ENCODE measurements around the gene GBP2.

GBP2 gene

DNA sequence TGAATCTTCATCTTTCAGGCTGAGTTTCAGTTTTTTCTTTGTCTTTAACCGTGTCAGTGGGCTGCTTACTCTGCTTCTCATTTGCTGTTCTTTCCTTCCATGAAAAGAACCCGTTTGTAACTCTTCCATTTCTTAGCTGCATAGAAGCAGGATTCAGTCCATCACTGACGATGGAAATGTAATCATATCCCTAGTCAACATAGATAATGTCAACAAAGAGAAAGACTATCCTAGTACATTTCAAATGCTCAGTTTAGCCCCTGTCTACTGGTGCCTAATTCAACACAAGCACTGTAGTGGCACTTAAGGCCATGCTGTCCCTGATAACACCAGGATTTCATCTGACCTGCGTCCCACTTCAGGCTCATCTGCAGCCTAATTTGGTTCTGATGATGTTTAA lies 61.3 kb downstream of the GBP2 start:
- no peak for DNase-seq

- no peak for DNase-seq
Measured at GRCh38 chr1:89063094-89063493, 62.8 kb downstream of the GBP2 start.

GRCh38 chr1:89060091-89060490 lies 65.8 kb downstream of the GBP2 start:
- DNase-seq: no peak
